HG03108 (cell line): ENCODE data around the gene GPC5.

Source experiments
- ATAC-seq: cut with Tn5 transposase; IDR thresholded peaks from one replicate; pipeline ENCODE4 v1.9.1; 2021; ENCODE audit warnings: moderate library complexity; ENCODE audit not compliant: unreplicated experiment

GPC5 gene

GRCh38 chr13:91450913-91451312, 52.5 kb downstream of the GPC5 start:
- no peak for ATAC-seq

GRCh38 chr13:91454666-91455065, 56.2 kb downstream of the GPC5 start:
- no peak for ATAC-seq

GRCh38 chr13:91456837-91457236, 58.4 kb downstream of the GPC5 start:
- no peak for ATAC-seq

GRCh38 chr13:91459485-91459884, 61.1 kb downstream of the GPC5 start:
- no peak for ATAC-seq

GRCh38 chr13:91464336-91464735, 65.9 kb downstream of the GPC5 start:
- no peak for ATAC-seq

GRCh38 chr13:91467236-91467635, 68.8 kb downstream of the GPC5 start:
- no peak for ATAC-seq

- no peak for ATAC-seq
Measured at GRCh38 chr13:91468301-91468700, 69.9 kb downstream of the GPC5 start.

GRCh38 chr13:91470084-91470621, 71.7 kb downstream of the GPC5 start:
- ATAC-seq = no peak

GRCh38 chr13:91470681-91471080, 72.3 kb downstream of the GPC5 start:
- ATAC-seq = no peak

GRCh38 chr13:91482427-91482826, 84.0 kb downstream of the GPC5 start:
- no peak for ATAC-seq

- no peak for ATAC-seq
Measured at GRCh38 chr13:91491980-91492379, 93.6 kb downstream of the GPC5 start.

GRCh38 chr13:91493442-91493841, 95.0 kb downstream of the GPC5 start:
- ATAC-seq = no peak

GRCh38 chr13:91498298-91498697, 99.9 kb downstream of the GPC5 start:
- ATAC-seq = no peak

GRCh38 chr13:91504216-91504615, 105.8 kb downstream of the GPC5 start:
- no peak for ATAC-seq

- no peak for ATAC-seq
Measured at GRCh38 chr13:91506759-91507158, 108.3 kb downstream of the GPC5 start.

- ATAC-seq = no peak
Measured at GRCh38 chr13:91510058-91510457, 111.6 kb downstream of the GPC5 start.

- no peak for ATAC-seq
Measured at GRCh38 chr13:91513790-91514189, 115.4 kb downstream of the GPC5 start.

GRCh38 chr13:91516799-91517198, 118.4 kb downstream of the GPC5 start:
- ATAC-seq = no peak

- ATAC-seq = no peak
Measured at GRCh38 chr13:91520952-91521351, 122.5 kb downstream of the GPC5 start.

GRCh38 chr13:91523116-91523515, 124.7 kb downstream of the GPC5 start:
- no peak for ATAC-seq

- ATAC-seq = no peak
Measured at GRCh38 chr13:91526543-91527033, 128.2 kb downstream of the GPC5 start.

- no peak for ATAC-seq
Measured at GRCh38 chr13:91529739-91530482, 131.5 kb downstream of the GPC5 start.

GRCh38 chr13:91531646-91532045, 133.2 kb downstream of the GPC5 start:
- ATAC-seq = no peak
